PC-3 (cell line): ENCODE data around the gene BICRA. TPM values are rescaled to one million over a fixed set of nuclear protein-coding genes. Genes with fewer than 3 reads are reported as not detected.
A peak's percentile ranks its signal among the peaks of the same experiment; 100 is the strongest.

Experiments
- ATAC-seq: fragments of 200-7000 bp; cut with Tn5 transposase; 2 replicates; pipeline ENCODE4 v1.9.1; 2020; ENCODE audit warnings: mild to moderate bottlenecking, moderate library complexity
- BruUV-seq: library from RNA; stranded (reverse); fragments of 400-500 nt; replicated peaks from 2 replicates; lab custom pipeline; 2021; lab: Mats Ljungman, UMichigan
- CTCF ChIA-PET: fragments of 300-600 bp; sonication (Branson Sonifier 250); formaldehyde crosslinking; loops from one replicate; lab custom pipeline; 2022; ENCODE audit warnings: antibody characterized with exemption; lab: Charles Lee
- POLR2A ChIA-PET: fragments of 300-600 bp; sonication (Branson Sonifier 250); formaldehyde crosslinking; loops from one replicate; lab custom pipeline; 2022; ENCODE audit warnings: antibody characterized with exemption; ENCODE audit not compliant: unreplicated experiment; lab: Charles Lee
- DNase-seq: peaks from one replicate; pipeline ENCODE4 v3.0.0-alpha.2; 2015
- H2AFZ ChIP-seq: fragments of 300-600 bp; sonication (generic); 2 replicates; pipeline ENCODE4 v1.6.0; 2016; ENCODE audit warnings: antibody characterized with exemption, low read length
- H3F3A ChIP-seq: fragments of 300-600 bp; sonication (generic); one replicate; pipeline ENCODE4 v1.6.0; 2017; ENCODE audit warnings: antibody characterized with exemption, low read length, control low read depth, mild to moderate bottlenecking; ENCODE audit not compliant: unreplicated experiment
- H3K27ac ChIP-seq: fragments of 300-600 bp; sonication (generic); 2 replicates; pipeline ENCODE4 v1.5.1; 2016; ENCODE audit warnings: mild to moderate bottlenecking, low read length
- H3K27me3 ChIP-seq: fragments of 300-600 bp; sonication (generic); 2 replicates; pipeline ENCODE4 v1.6.1; 2016; ENCODE audit warnings: low read length, mixed read lengths
- H3K36me3 ChIP-seq: fragments of 300-600 bp; sonication (generic); 2 replicates; pipeline ENCODE4 v1.6.1; 2016; ENCODE audit warnings: low read depth, mixed run types, low read length, mixed read lengths
- H3K4me1 ChIP-seq: fragments of 300-600 bp; sonication (generic); 2 replicates; pipeline ENCODE4 v1.5.1; 2016; ENCODE audit warnings: low read length; ENCODE audit not compliant: insufficient read depth
- H3K4me2 ChIP-seq: fragments of 300-600 bp; sonication (generic); 2 replicates; pipeline ENCODE4 v1.6.0; 2016; ENCODE audit warnings: low read length
- H3K4me3 ChIP-seq: fragments of 300-600 bp; sonication (generic); 2 replicates; pipeline ENCODE4 v1.5.1; 2016; ENCODE audit warnings: mild to moderate bottlenecking, low read length, mixed read lengths
- H3K79me2 ChIP-seq: fragments of 300-600 bp; sonication (generic); 2 replicates; pipeline ENCODE4 v1.6.1; 2017; ENCODE audit warnings: low read length, mixed read lengths
- H3K9ac ChIP-seq: fragments of 300-600 bp; sonication (generic); 2 replicates; pipeline ENCODE4 v1.6.0; 2016; ENCODE audit warnings: mild to moderate bottlenecking, low read length
- H3K9me2 ChIP-seq: fragments of 300-600 bp; sonication (generic); replicated peaks from 2 replicates; pipeline ENCODE4 v1.6.1; 2016; ENCODE audit warnings: mixed run types, low read length, mixed read lengths
- H3K9me3 ChIP-seq: fragments of 300-600 bp; sonication (generic); 2 replicates; pipeline ENCODE4 v1.6.1; 2016; ENCODE audit warnings: low read length, mixed read lengths
- H4K20me1 ChIP-seq: fragments of 300-600 bp; sonication (generic); 2 replicates; pipeline ENCODE4 v1.6.1; 2016; ENCODE audit warnings: low read length, mixed read lengths
- EZH2 ChIP-seq: fragments of 300-600 bp; sonication (generic); IDR thresholded peaks from one replicate; pipeline ENCODE4 v1.6.1; 2017; ENCODE audit warnings: antibody characterized with exemption, mild to moderate bottlenecking, low read length; ENCODE audit not compliant: unreplicated experiment
- EZH2phosphoT487 ChIP-seq: fragments of 300-600 bp; sonication (generic); IDR thresholded peaks from 2 replicates; pipeline ENCODE4 v1.6.1; 2018; ENCODE audit warnings: mild to moderate bottlenecking, antibody characterized with exemption, low read length, borderline replicate concordance
- intact Hi-C: fragments of 100-400 bp; cut with micrococcal nuclease; formaldehyde crosslinking; loops from 2 replicates; pipeline ENCODE4 v1.9.0; 2023
- total RNA-seq: library from RNA; depleted of rRNA; stranded (reverse); fragments of >200 nt; gene quantifications from 2 replicates; pipeline ENCODE4 v1.2.3, GENCODE V29; 2014
- TF ChIP-seq, protein P1 (sequence below): fragments of 300-600 bp; sonication (generic); conservative IDR thresholded peaks from 2 replicates; pipeline ENCODE4 v1.5.1; 2017; ENCODE audit warnings: antibody characterized with exemption, low read depth, mild to moderate bottlenecking, low read length

The BICRA gene
- total RNA-seq, 1 experiment from 2014 or later, result 1.2 TPM

GRCh38 chr19:47661611-47662010 lies 52.7 kb downstream of the BICRA start:
- no peak overlapping the region for H3K9ac ChIP-seq
- CTCF ChIA-PET, result no interaction called here
- H3K9me3 ChIP-seq, result no peaks in the 10 kb centered on the region
- intact Hi-C loops, result no loop called here
- H2AFZ ChIP-seq, result no peak overlapping the region
- H3K4me3 ChIP-seq, result no peak overlapping the region
- peak overlapping the region; percentile 99 for H3K27ac ChIP-seq
- peaks cover 44% of the 10 kb centered on the region for H3K4me1 ChIP-seq
- no peak for TF ChIP-seq EZH2phosphoT487
- TF ChIP-seq, protein P1, sequence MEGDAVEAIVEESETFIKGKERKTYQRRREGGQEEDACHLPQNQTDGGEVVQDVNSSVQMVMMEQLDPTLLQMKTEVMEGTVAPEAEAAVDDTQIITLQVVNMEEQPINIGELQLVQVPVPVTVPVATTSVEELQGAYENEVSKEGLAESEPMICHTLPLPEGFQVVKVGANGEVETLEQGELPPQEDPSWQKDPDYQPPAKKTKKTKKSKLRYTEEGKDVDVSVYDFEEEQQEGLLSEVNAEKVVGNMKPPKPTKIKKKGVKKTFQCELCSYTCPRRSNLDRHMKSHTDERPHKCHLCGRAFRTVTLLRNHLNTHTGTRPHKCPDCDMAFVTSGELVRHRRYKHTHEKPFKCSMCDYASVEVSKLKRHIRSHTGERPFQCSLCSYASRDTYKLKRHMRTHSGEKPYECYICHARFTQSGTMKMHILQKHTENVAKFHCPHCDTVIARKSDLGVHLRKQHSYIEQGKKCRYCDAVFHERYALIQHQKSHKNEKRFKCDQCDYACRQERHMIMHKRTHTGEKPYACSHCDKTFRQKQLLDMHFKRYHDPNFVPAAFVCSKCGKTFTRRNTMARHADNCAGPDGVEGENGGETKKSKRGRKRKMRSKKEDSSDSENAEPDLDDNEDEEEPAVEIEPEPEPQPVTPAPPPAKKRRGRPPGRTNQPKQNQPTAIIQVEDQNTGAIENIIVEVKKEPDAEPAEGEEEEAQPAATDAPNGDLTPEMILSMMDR, result no peak
- TF ChIP-seq EZH2, result no peak
- no peaks in the 10 kb centered on the region for H3K27me3 ChIP-seq
- H3K79me2 ChIP-seq, result peaks cover 60% of the 10 kb centered on the region
- POLR2A ChIA-PET, result interaction anchor here (0.6 kb wide), 1 partner anchor 217 kb away, joined by 4 read pairs; no protein-coding TSS in a partner anchor
- no peaks in the 10 kb centered on the region for H3F3A ChIP-seq
- no peaks in the 10 kb centered on the region for H3K9me2 ChIP-seq
- no peak overlapping the region for H3K4me2 ChIP-seq
- BruUV-seq, result no TSS peak
- no peaks in the 10 kb centered on the region for H4K20me1 ChIP-seq
- DNase-seq (no peak), ATAC-seq (no peak)
- 0 out of 2 replicates have a peak, but pooled peaks cover 2% of the 10 kb centered on the region for H3K36me3 ChIP-seq

DNA sequence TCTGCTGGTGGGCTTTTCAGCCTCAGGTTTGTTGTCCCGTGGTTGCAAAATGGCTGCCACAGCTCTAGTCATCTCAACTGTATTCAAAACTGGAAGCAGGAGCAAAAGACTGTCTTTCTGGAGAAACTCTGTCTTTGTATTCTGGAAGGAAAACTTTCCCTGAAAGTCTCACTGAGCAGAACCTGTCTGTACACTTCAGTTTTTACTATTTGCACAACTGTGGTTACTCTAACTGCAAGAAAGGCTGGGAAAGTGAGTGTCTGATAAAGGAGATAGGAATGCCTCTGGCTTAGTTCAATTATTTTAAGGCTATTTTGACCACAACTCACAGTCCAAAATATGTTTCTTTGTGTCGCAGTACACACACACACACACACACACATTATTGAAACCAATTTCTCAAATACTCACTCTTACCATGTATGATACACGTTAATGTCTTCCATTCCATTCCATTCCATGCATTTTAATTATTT lies 54.5 kb downstream of the BICRA start:
- intact Hi-C loops, result no loop called here
- H3K27me3 ChIP-seq, result no peaks in the 10 kb centered on the region
- peak overlapping the region; percentile 53 for H3K4me3 ChIP-seq
- ChIA-PET CTCF (no interaction called here), POLR2A (interaction anchor here (0.6 kb wide), 1 partner anchor 127 kb away, joined by 4 read pairs; no protein-coding TSS in a partner anchor)
- peak; percentile 89 for DNase-seq
- H3K36me3 ChIP-seq, result no peaks in the 10 kb centered on the region
- no peaks in the 10 kb centered on the region for H3K9me3 ChIP-seq
- H2AFZ ChIP-seq, result no peak overlapping the region
- H3K4me1 ChIP-seq, result peaks cover 44% of the 10 kb centered on the region
- peak overlapping the region; percentile 86 for H3K9ac ChIP-seq
- TF ChIP-seq, protein P1, result no peak
- TF ChIP-seq EZH2phosphoT487, result no peak
- no peak for TF ChIP-seq EZH2
- peaks cover 52% of the 10 kb centered on the region for H3K79me2 ChIP-seq
- ATAC-seq, result peak; percentile 83
- H3K27ac ChIP-seq, result peak overlapping the region; percentile 99
- H3K4me2 ChIP-seq, result peak overlapping the region; percentile 87
- H3F3A ChIP-seq, result no peaks in the 10 kb centered on the region
- no TSS peak for BruUV-seq
- H4K20me1 ChIP-seq, result no peaks in the 10 kb centered on the region
- no peaks in the 10 kb centered on the region for H3K9me2 ChIP-seq
